ENCODE measurements around the gene GOLIM4. TPM values are rescaled to one million over a fixed set of nuclear protein-coding genes. Genes with fewer than 3 reads are reported as not detected.

GOLIM4 gene
- total and polyA plus RNA-seq, 4 donors, result 17.9 to 47.9 (median 32.7) TPM

DNA sequence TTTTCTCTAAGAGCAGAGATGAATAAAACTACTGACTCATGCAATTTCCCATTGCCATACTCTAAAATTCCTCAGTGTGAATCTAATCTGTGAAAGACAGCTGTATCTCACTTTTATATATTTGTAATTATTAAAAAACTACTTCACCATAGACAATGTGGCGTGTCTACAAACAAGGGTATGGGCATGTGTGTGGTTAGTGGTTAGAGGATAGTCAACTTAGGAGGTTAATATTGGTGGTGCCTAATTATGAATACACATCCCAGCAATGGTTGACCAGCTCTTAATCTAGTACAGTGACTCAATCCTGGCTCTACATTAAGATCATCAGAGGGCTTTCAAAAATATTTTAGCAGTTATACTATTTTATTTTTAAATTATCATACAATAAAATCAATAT lies 94.5 kb downstream of the GOLIM4 start:
- TF ChIP-seq YY1 (IDR thresholded peaks at IDR 0.05) (no peak), HNF4A (conservative IDR thresholded peaks at IDR 0.05) (no peak), TAF1 (conservative IDR thresholded peaks at IDR 0.05) (no peak), JUND (IDR thresholded peaks at IDR 0.05) (no peak), GABPA (IDR thresholded peaks at IDR 0.05 in 1 of 2, conservative IDR thresholded peaks at IDR 0.05 in 1 of 2) (no peak), EGR1 (IDR thresholded peaks at IDR 0.05; ENCODE audit: low read depth in 2 of 2) (no peak), RAD21 (IDR thresholded peaks at IDR 0.05) (no peak), FOXA1 (IDR thresholded peaks at IDR 0.05) (no peak), NR2F2 (IDR thresholded peaks at IDR 0.05) (no peak), SP1 (IDR thresholded peaks at IDR 0.05) (no peak), FOXA2 (IDR thresholded peaks at IDR 0.05) (no peak), HNF4G (IDR thresholded peaks at IDR 0.05) (no peak), RXRA (IDR thresholded peaks at IDR 0.05) (no peak)
- TF ChIP-seq, protein P1, sequence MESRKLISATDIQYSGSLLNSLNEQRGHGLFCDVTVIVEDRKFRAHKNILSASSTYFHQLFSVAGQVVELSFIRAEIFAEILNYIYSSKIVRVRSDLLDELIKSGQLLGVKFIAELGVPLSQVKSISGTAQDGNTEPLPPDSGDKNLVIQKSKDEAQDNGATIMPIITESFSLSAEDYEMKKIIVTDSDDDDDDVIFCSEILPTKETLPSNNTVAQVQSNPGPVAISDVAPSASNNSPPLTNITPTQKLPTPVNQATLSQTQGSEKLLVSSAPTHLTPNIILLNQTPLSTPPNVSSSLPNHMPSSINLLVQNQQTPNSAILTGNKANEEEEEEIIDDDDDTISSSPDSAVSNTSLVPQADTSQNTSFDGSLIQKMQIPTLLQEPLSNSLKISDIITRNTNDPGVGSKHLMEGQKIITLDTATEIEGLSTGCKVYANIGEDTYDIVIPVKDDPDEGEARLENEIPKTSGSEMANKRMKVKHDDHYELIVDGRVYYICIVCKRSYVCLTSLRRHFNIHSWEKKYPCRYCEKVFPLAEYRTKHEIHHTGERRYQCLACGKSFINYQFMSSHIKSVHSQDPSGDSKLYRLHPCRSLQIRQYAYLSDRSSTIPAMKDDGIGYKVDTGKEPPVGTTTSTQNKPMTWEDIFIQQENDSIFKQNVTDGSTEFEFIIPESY (IDR thresholded peaks at IDR 0.05), result no peak
- TF ChIP-seq, protein P2, sequence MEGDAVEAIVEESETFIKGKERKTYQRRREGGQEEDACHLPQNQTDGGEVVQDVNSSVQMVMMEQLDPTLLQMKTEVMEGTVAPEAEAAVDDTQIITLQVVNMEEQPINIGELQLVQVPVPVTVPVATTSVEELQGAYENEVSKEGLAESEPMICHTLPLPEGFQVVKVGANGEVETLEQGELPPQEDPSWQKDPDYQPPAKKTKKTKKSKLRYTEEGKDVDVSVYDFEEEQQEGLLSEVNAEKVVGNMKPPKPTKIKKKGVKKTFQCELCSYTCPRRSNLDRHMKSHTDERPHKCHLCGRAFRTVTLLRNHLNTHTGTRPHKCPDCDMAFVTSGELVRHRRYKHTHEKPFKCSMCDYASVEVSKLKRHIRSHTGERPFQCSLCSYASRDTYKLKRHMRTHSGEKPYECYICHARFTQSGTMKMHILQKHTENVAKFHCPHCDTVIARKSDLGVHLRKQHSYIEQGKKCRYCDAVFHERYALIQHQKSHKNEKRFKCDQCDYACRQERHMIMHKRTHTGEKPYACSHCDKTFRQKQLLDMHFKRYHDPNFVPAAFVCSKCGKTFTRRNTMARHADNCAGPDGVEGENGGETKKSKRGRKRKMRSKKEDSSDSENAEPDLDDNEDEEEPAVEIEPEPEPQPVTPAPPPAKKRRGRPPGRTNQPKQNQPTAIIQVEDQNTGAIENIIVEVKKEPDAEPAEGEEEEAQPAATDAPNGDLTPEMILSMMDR (IDR thresholded peaks at IDR 0.05; ENCODE audit: low read depth, low read length, missing input control), result no peak
- TF ChIP-seq, protein P3, sequence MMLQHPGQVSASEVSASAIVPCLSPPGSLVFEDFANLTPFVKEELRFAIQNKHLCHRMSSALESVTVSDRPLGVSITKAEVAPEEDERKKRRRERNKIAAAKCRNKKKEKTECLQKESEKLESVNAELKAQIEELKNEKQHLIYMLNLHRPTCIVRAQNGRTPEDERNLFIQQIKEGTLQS (IDR thresholded peaks at IDR 0.05), result no peak
- TF ChIP-seq, protein P4, sequence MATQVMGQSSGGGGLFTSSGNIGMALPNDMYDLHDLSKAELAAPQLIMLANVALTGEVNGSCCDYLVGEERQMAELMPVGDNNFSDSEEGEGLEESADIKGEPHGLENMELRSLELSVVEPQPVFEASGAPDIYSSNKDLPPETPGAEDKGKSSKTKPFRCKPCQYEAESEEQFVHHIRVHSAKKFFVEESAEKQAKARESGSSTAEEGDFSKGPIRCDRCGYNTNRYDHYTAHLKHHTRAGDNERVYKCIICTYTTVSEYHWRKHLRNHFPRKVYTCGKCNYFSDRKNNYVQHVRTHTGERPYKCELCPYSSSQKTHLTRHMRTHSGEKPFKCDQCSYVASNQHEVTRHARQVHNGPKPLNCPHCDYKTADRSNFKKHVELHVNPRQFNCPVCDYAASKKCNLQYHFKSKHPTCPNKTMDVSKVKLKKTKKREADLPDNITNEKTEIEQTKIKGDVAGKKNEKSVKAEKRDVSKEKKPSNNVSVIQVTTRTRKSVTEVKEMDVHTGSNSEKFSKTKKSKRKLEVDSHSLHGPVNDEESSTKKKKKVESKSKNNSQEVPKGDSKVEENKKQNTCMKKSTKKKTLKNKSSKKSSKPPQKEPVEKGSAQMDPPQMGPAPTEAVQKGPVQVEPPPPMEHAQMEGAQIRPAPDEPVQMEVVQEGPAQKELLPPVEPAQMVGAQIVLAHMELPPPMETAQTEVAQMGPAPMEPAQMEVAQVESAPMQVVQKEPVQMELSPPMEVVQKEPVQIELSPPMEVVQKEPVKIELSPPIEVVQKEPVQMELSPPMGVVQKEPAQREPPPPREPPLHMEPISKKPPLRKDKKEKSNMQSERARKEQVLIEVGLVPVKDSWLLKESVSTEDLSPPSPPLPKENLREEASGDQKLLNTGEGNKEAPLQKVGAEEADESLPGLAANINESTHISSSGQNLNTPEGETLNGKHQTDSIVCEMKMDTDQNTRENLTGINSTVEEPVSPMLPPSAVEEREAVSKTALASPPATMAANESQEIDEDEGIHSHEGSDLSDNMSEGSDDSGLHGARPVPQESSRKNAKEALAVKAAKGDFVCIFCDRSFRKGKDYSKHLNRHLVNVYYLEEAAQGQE (IDR thresholded peaks at IDR 0.05), result no peak
- TF ChIP-seq, protein P5, sequence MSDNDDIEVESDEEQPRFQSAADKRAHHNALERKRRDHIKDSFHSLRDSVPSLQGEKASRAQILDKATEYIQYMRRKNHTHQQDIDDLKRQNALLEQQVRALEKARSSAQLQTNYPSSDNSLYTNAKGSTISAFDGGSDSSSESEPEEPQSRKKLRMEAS (IDR thresholded peaks at IDR 0.05), result no peak
- Histone ChIP-seq H3K27me3 (ENCODE audit: control insufficient read depth in 4 of 4, insufficient read depth in 4 of 4, low read length in 3 of 4) (no peaks in the 10 kb centered on the region), H3K9me3 (ENCODE audit: control insufficient read depth in 4 of 4, low read length in 3 of 4) (no peaks in the 10 kb centered on the region), H3K4me1 (ENCODE audit: control insufficient read depth in 4 of 4, insufficient read depth in 4 of 4, low read length in 3 of 4) (no peaks in the 10 kb centered on the region), H3K9ac (ENCODE audit: low read depth in 1 of 2, low read length in 2 of 2) (no peak overlapping the region), H3K27ac (ENCODE audit: low read depth in 1 of 2, low read length in 2 of 2) (no peak overlapping the region), H3K4me3 (ENCODE audit: low read depth in 1 of 3, low read length in 3 of 3) (no peak overlapping the region), H3K36me3 (ENCODE audit: control insufficient read depth in 4 of 4, insufficient read depth in 3 of 4, low read depth in 1 of 4, low read length in 3 of 4) (no peaks in the 10 kb centered on the region)
- WGBS, result 91% methylated on average over 1 of the region's 1 CpG
- DNase-seq (ENCODE audit: low spot score), result no peak

All from liver (tissue), 9 donors.